Measurements from ENCODE around the gene UQCR10.

Gene UQCR10

GRCh38 chr22:29767171-29768051 is at the start of gene UQCR10:
TSS of gene UQCR10 (plus strand) at chr22:29767369. CDS start at chr22:29767399, 30 bp downstream.
- peak; percentile 90 for DNase-seq (ENCODE audit: low spot score)
- no peak for TF ChIP-seq CTCF (IDR thresholded peaks at IDR 0.05; ENCODE audit: extremely low read depth, missing control alignments)

GRCh38 chr22:29717789-29718188 is 49.4 kb upstream of the UQCR10 start:
- no peak for TF ChIP-seq CTCF (IDR thresholded peaks at IDR 0.05; ENCODE audit: extremely low read depth, missing control alignments)
- DNase-seq (ENCODE audit: low spot score) = no peak

- no peak for DNase-seq (ENCODE audit: low spot score)
- TF ChIP-seq CTCF (IDR thresholded peaks at IDR 0.05; ENCODE audit: extremely low read depth, missing control alignments) = no peak
Measured at GRCh38 chr22:29718949-29719898, 47.9 kb upstream of the UQCR10 start.

- no peak for TF ChIP-seq CTCF (IDR thresholded peaks at IDR 0.05; ENCODE audit: extremely low read depth, missing control alignments)
- no peak for DNase-seq (ENCODE audit: low spot score)
Measured at GRCh38 chr22:29719899-29720645, 47.1 kb upstream of the UQCR10 start, which contains the start of gene CABP7. TSS of gene CABP7 (plus strand) at chr22:29720003. CDS start at chr22:29720425, 422 bp downstream.

GRCh38 chr22:29720811-29721323 is 46.3 kb upstream of the UQCR10 start:
- no peak for DNase-seq (ENCODE audit: low spot score)
- no peak for TF ChIP-seq CTCF (IDR thresholded peaks at IDR 0.05; ENCODE audit: extremely low read depth, missing control alignments)

- DNase-seq (ENCODE audit: low spot score) = no peak
- no peak for TF ChIP-seq CTCF (IDR thresholded peaks at IDR 0.05; ENCODE audit: extremely low read depth, missing control alignments)
Measured at GRCh38 chr22:29722151-29722550, 45.0 kb upstream of the UQCR10 start.

Data from GM20000 (cell line).